GM12891 (cell line): ENCODE results near the gene ARMC12.

Source experiments
- POLR2A ChIP-seq: IDR thresholded peaks from 2 replicates; pipeline ENCODE4 v1.6.1; 2011; ENCODE audit warnings: low read depth, low read length, control low read depth
- POLR2AphosphoS5 ChIP-seq: IDR thresholded peaks from 2 replicates; pipeline ENCODE4 v1.6.1; 2011; ENCODE audit warnings: low read depth, low read length, control low read depth
- POU2F2 ChIP-seq: IDR thresholded peaks from 2 replicates; pipeline ENCODE4 v1.6.1; 2011; ENCODE audit warnings: low read depth, mild to moderate bottlenecking, control low read depth, low read length, moderate library complexity
- TAF1 ChIP-seq: IDR thresholded peaks from 2 replicates; pipeline ENCODE4 v1.6.1; 2011; ENCODE audit warnings: low read depth, low read length, control low read depth

GRCh38 chr6:35723587-35723986 lies 13.2 kb upstream of the ARMC12 start:
- no peak for TF ChIP-seq TAF1
- TF ChIP-seq POLR2AphosphoS5 = no peak
- TF ChIP-seq POLR2A = no peak
- TF ChIP-seq POU2F2 = no peak
